GM12878 (cell line): ENCODE data around the gene SIRT3. TPM values are rescaled to one million over a fixed set of nuclear protein-coding genes. Genes with fewer than 3 reads are reported as not detected.

Source experiments
- CREB1 ChIP-seq: IDR thresholded peaks from 2 replicates; pipeline ENCODE4 v1.6.1; 2012; ENCODE audit warnings: low read depth, mild to moderate bottlenecking, inconsistent platforms
- EGR1 ChIP-seq, 2 experiments: IDR thresholded peaks; 1 replicate in 1 of 2; 2 replicates in 1 of 2; pipeline ENCODE4 v1.6.1; 2011 to 2012; ENCODE audit warnings: low read depth in 2 of 2, low read length in 2 of 2, borderline replicate concordance in 1 of 2, mild to moderate bottlenecking in 1 of 2, moderate library complexity in 1 of 2
- EZH2 ChIP-seq: IDR thresholded peaks from 2 replicates; pipeline ENCODE4 v1.6.1; 2012; ENCODE audit warnings: low read depth, mild to moderate bottlenecking, control low read depth, inconsistent platforms, low read length, borderline replicate concordance; ENCODE audit not compliant: control insufficient read depth
- HDAC2 ChIP-seq: fragments of 200-600 bp; sonication (generic); IDR thresholded peaks from 2 replicates; pipeline ENCODE4 v1.6.1; 2017
- IKZF2 ChIP-seq, 2 experiments: fragments of 450-650 bp; IDR thresholded peaks; 2 replicates each; pipeline ENCODE4 v1.6.1; 2017; ENCODE audit warnings: mild to moderate bottlenecking in 2 of 2, moderate library complexity in 2 of 2
- JUNB ChIP-seq: IDR thresholded peaks from 2 replicates; pipeline ENCODE4 v1.6.1; 2016; ENCODE audit warnings: antibody characterized with exemption, mild to moderate bottlenecking
- LARP7 ChIP-seq: fragments of 450-650 bp; IDR thresholded peaks from 2 replicates; pipeline ENCODE4 v1.6.1; 2017; ENCODE audit warnings: mild to moderate bottlenecking
- PKNOX1 ChIP-seq: fragments of 450-650 bp; IDR thresholded peaks from 2 replicates; pipeline ENCODE4 v1.6.1; 2016; ENCODE audit warnings: mild to moderate bottlenecking
- POLR2AphosphoS5 ChIP-seq: IDR thresholded peaks from 2 replicates; pipeline ENCODE4 v1.6.1; 2011; ENCODE audit warnings: mild to moderate bottlenecking, low read length, inconsistent platforms
- RELB ChIP-seq: fragments of 450-650 bp; IDR thresholded peaks from 2 replicates; pipeline ENCODE4 v1.6.1; 2017; ENCODE audit warnings: low read depth, mild to moderate bottlenecking, moderate library complexity
- SMARCA5 ChIP-seq: fragments of 450-650 bp; IDR thresholded peaks from 2 replicates; pipeline ENCODE4 v1.6.1; 2017; ENCODE audit warnings: mild to moderate bottlenecking
- SPI1 ChIP-seq: IDR thresholded peaks from 2 replicates; pipeline ENCODE4 v1.6.1; 2011; ENCODE audit warnings: low read depth, mild to moderate bottlenecking, low read length, moderate library complexity, borderline replicate concordance; ENCODE audit not compliant: insufficient read depth
- STAT1 ChIP-seq: fragments of 450-650 bp; conservative IDR thresholded peaks from 2 replicates; pipeline ENCODE4 v1.6.1; 2014; ENCODE audit warnings: antibody characterized with exemption, mild to moderate bottlenecking
- ZNF207 ChIP-seq: fragments of 450-650 bp; IDR thresholded peaks from 2 replicates; pipeline ENCODE4 v1.6.1; 2014; ENCODE audit warnings: antibody characterized with exemption, mild to moderate bottlenecking, borderline replicate concordance
- ZNF24 ChIP-seq: fragments of 450-650 bp; IDR thresholded peaks from 2 replicates; pipeline ENCODE4 v1.6.1; 2017; ENCODE audit warnings: antibody characterized with exemption, mild to moderate bottlenecking
- polyA plus RNA-seq, 11 experiments: library from polyadenylated mRNA; depleted of rRNA in 4 of 11; unstranded in 6 of 11; stranded (reverse) in 5 of 11; fragments of >200 nt; fragmentation: Nextera tagmentation in 4 of 11; fragmentation: Illumina TruSeq in 1 of 11; extraction: Ambion mirVana in 4 of 11; extraction: Trizol in 1 of 11; gene quantifications; 1 replicate in 1 of 11; 2 replicates in 10 of 11; pipeline versions ENCODE4 v1.2.1 to v1.2.3, GENCODE V29; 2011 to 2016; ENCODE audit warnings: inconsistent platforms in 2 of 11, missing spikeins in 2 of 11, low read depth in 1 of 11
- total RNA-seq, 4 experiments: library from RNA; depleted of rRNA in 3 of 4; stranded (reverse); fragments of >200 nt in 3 of 4; fragmentation: Illumina TruSeq in 1 of 4; extraction: Trizol in 1 of 4; gene quantifications; 2 replicates each; pipeline versions ENCODE4 v1.2.1 to v1.2.3, GENCODE V29; 2013 to 2021

SIRT3 gene
- total and polyA plus RNA-seq, 10 of the 15 experiments (the other 5 are each of a cell fraction or from before 2014, with no cell fraction given) = 0.90 to 23.2 (median 12.6) TPM

- TF ChIP-seq ZNF24 (no peak), HDAC2 (0 out of 2 replicates have a peak, but pooled peaks have one; percentile 45), SMARCA5 (peak; percentile 22), POLR2AphosphoS5 (peak; percentile 97), PKNOX1 (peak; percentile 60; the same call in 1 of the 2 replicates), EZH2 (no peak), STAT1 (peak; percentile 88; the same call in 1 of the 2 replicates), JUNB (no peak), SPI1 (peak; percentile 65; the same call in 1 of the 2 replicates), CREB1 (peak; percentile 94), EGR1 (IDR thresholded peaks at IDR 0.05; ENCODE audit: borderline replicate concordance in 1 of 2, low read depth in 2 of 2, low read length in 2 of 2) (peak in 1 of 2 experiments; percentile 33; a peak in 1 of 3 replicates), ZNF207 (peak; percentile 91; the same call in 1 of the 2 replicates), RELB (no peak), LARP7 (peak; percentile 62; the same call in 1 of the 2 replicates), IKZF2 (IDR thresholded peaks at IDR 0.05) (no peak)
Observed at GRCh38 chr11:207208-207862, 28.8 kb downstream of the SIRT3 start, which contains the start of the genes BET1L and RIC8A (continued).
